PC-3 (cell line): ENCODE results near the gene IL13. TPM values are rescaled to one million over a fixed set of nuclear protein-coding genes. Genes with fewer than 3 reads are reported as not detected.

Experiments used
- ATAC-seq: fragments of 200-7000 bp; cut with Tn5 transposase; 2 replicates; pipeline ENCODE4 v1.9.1; 2020; ENCODE audit warnings: mild to moderate bottlenecking, moderate library complexity
- BruUV-seq: library from RNA; stranded (reverse); fragments of 400-500 nt; replicated peaks from 2 replicates; lab custom pipeline; 2021; lab: Mats Ljungman, UMichigan
- CTCF ChIA-PET: fragments of 300-600 bp; sonication (Branson Sonifier 250); formaldehyde crosslinking; loops from one replicate; lab custom pipeline; 2022; ENCODE audit warnings: antibody characterized with exemption; lab: Charles Lee
- POLR2A ChIA-PET: fragments of 300-600 bp; sonication (Branson Sonifier 250); formaldehyde crosslinking; loops from one replicate; lab custom pipeline; 2022; ENCODE audit warnings: antibody characterized with exemption; ENCODE audit not compliant: unreplicated experiment; lab: Charles Lee
- DNase-seq: peaks from one replicate; pipeline ENCODE4 v3.0.0-alpha.2; 2015
- H2AFZ ChIP-seq: fragments of 300-600 bp; sonication (generic); 2 replicates; pipeline ENCODE4 v1.6.0; 2016; ENCODE audit warnings: antibody characterized with exemption, low read length
- H3F3A ChIP-seq: fragments of 300-600 bp; sonication (generic); one replicate; pipeline ENCODE4 v1.6.0; 2017; ENCODE audit warnings: antibody characterized with exemption, low read length, control low read depth, mild to moderate bottlenecking; ENCODE audit not compliant: unreplicated experiment
- H3K27ac ChIP-seq: fragments of 300-600 bp; sonication (generic); 2 replicates; pipeline ENCODE4 v1.5.1; 2016; ENCODE audit warnings: mild to moderate bottlenecking, low read length
- H3K27me3 ChIP-seq: fragments of 300-600 bp; sonication (generic); 2 replicates; pipeline ENCODE4 v1.6.1; 2016; ENCODE audit warnings: low read length, mixed read lengths
- H3K36me3 ChIP-seq: fragments of 300-600 bp; sonication (generic); 2 replicates; pipeline ENCODE4 v1.6.1; 2016; ENCODE audit warnings: low read depth, mixed run types, low read length, mixed read lengths
- H3K4me1 ChIP-seq: fragments of 300-600 bp; sonication (generic); 2 replicates; pipeline ENCODE4 v1.5.1; 2016; ENCODE audit warnings: low read length; ENCODE audit not compliant: insufficient read depth
- H3K4me2 ChIP-seq: fragments of 300-600 bp; sonication (generic); 2 replicates; pipeline ENCODE4 v1.6.0; 2016; ENCODE audit warnings: low read length
- H3K4me3 ChIP-seq: fragments of 300-600 bp; sonication (generic); 2 replicates; pipeline ENCODE4 v1.5.1; 2016; ENCODE audit warnings: mild to moderate bottlenecking, low read length, mixed read lengths
- H3K79me2 ChIP-seq: fragments of 300-600 bp; sonication (generic); 2 replicates; pipeline ENCODE4 v1.6.1; 2017; ENCODE audit warnings: low read length, mixed read lengths
- H3K9ac ChIP-seq: fragments of 300-600 bp; sonication (generic); 2 replicates; pipeline ENCODE4 v1.6.0; 2016; ENCODE audit warnings: mild to moderate bottlenecking, low read length
- H3K9me2 ChIP-seq: fragments of 300-600 bp; sonication (generic); replicated peaks from 2 replicates; pipeline ENCODE4 v1.6.1; 2016; ENCODE audit warnings: mixed run types, low read length, mixed read lengths
- H3K9me3 ChIP-seq: fragments of 300-600 bp; sonication (generic); 2 replicates; pipeline ENCODE4 v1.6.1; 2016; ENCODE audit warnings: low read length, mixed read lengths
- H4K20me1 ChIP-seq: fragments of 300-600 bp; sonication (generic); 2 replicates; pipeline ENCODE4 v1.6.1; 2016; ENCODE audit warnings: low read length, mixed read lengths
- CTCF ChIP-seq: fragments of 300-600 bp; sonication (generic); conservative IDR thresholded peaks from 2 replicates; pipeline ENCODE4 v1.5.1; 2017; ENCODE audit warnings: antibody characterized with exemption, low read depth, mild to moderate bottlenecking, low read length
- EZH2 ChIP-seq: fragments of 300-600 bp; sonication (generic); IDR thresholded peaks from one replicate; pipeline ENCODE4 v1.6.1; 2017; ENCODE audit warnings: antibody characterized with exemption, mild to moderate bottlenecking, low read length; ENCODE audit not compliant: unreplicated experiment
- EZH2phosphoT487 ChIP-seq: fragments of 300-600 bp; sonication (generic); IDR thresholded peaks from 2 replicates; pipeline ENCODE4 v1.6.1; 2018; ENCODE audit warnings: mild to moderate bottlenecking, antibody characterized with exemption, low read length, borderline replicate concordance
- intact Hi-C: fragments of 100-400 bp; cut with micrococcal nuclease; formaldehyde crosslinking; loops from 2 replicates; pipeline ENCODE4 v1.9.0; 2023
- total RNA-seq: library from RNA; depleted of rRNA; stranded (reverse); fragments of >200 nt; gene quantifications from 2 replicates; pipeline ENCODE4 v1.2.3, GENCODE V29; 2014

The IL13 gene
- total RNA-seq, 1 experiment from 2014 or later = not detected

- H3K4me1 ChIP-seq = peaks cover 36% of the 10 kb centered on the region
- no peak overlapping the region for H3K27ac ChIP-seq
- no peaks in the 10 kb centered on the region for H3K79me2 ChIP-seq
- no peak overlapping the region for H3K4me2 ChIP-seq
- DNase-seq (no peak), ATAC-seq (no peak)
- no peak overlapping the region for H2AFZ ChIP-seq
- H4K20me1 ChIP-seq = no peaks in the 10 kb centered on the region
- H3K9ac ChIP-seq = no peak overlapping the region
- ChIA-PET CTCF (interaction anchor here (0.7 kb wide), 1 partner anchor 137 kb away, joined by 4 read pairs; no protein-coding TSS in a partner anchor), POLR2A (no interaction called here)
- TF ChIP-seq EZH2 (no peak), EZH2phosphoT487 (no peak), CTCF (no peak)
- no peak overlapping the region for H3K4me3 ChIP-seq
- no peaks in the 10 kb centered on the region for H3K9me3 ChIP-seq
- H3K27me3 ChIP-seq = no peaks in the 10 kb centered on the region
- BruUV-seq = no TSS peak
- H3K36me3 ChIP-seq = no peaks in the 10 kb centered on the region
- intact Hi-C loops = no loop called here
- H3K9me2 ChIP-seq = no peaks in the 10 kb centered on the region
- H3F3A ChIP-seq = no peaks in the 10 kb centered on the region
Observed at GRCh38 chr5:132679166-132679565, 21.2 kb downstream of the IL13 start.

GRCh38 chr5:132679717-132680380, 21.9 kb downstream of the IL13 start:
- POLR2A ChIA-PET = no interaction called here
- TF ChIP-seq EZH2phosphoT487 = no peak
- TF ChIP-seq CTCF = no peak
- no peak for TF ChIP-seq EZH2
- ATAC-seq = no peak

GRCh38 chr5:132680780-132681475, 23.0 kb downstream of the IL13 start:
- CTCF ChIA-PET = no interaction called here
- intact Hi-C loops = no loop called here
- no peaks in the 10 kb centered on the region for H3K9me3 ChIP-seq

More at GRCh38 chr5:132679717-132680380, 21.9 kb downstream of the IL13 start:
- BruUV-seq = no TSS peak
- no peak for DNase-seq
- CTCF ChIA-PET = interaction anchor here (0.7 kb wide), 1 partner anchor 138 kb away, joined by 4 read pairs; no protein-coding TSS in a partner anchor
- Histone ChIP-seq H2AFZ (no peak overlapping the region), H3K36me3 (no peaks in the 10 kb centered on the region), H3K27me3 (no peaks in the 10 kb centered on the region), H3F3A (no peaks in the 10 kb centered on the region), H3K27ac (no peak overlapping the region), H3K79me2 (no peaks in the 10 kb centered on the region), H3K9me3 (no peaks in the 10 kb centered on the region), H4K20me1 (no peaks in the 10 kb centered on the region), H3K4me2 (no peak overlapping the region), H3K9me2 (no peaks in the 10 kb centered on the region), H3K4me3 (no peak overlapping the region), H3K9ac (no peak overlapping the region), H3K4me1 (peaks cover 31% of the 10 kb centered on the region)
- intact Hi-C loops = no loop called here

More at GRCh38 chr5:132680780-132681475, 23.0 kb downstream of the IL13 start:
- H3K4me3 ChIP-seq = no peak overlapping the region
- no peak overlapping the region for H3K4me2 ChIP-seq
- no TSS peak for BruUV-seq
- no peaks in the 10 kb centered on the region for H3K36me3 ChIP-seq
- H4K20me1 ChIP-seq = no peaks in the 10 kb centered on the region
- no peak for TF ChIP-seq EZH2phosphoT487
- TF ChIP-seq EZH2 = no peak
- no peak for TF ChIP-seq CTCF
- DNase-seq (no peak), ATAC-seq (no peak)
- POLR2A ChIA-PET = no interaction called here
- no peaks in the 10 kb centered on the region for H3F3A ChIP-seq
- H3K4me1 ChIP-seq = peaks cover 21% of the 10 kb centered on the region
- H3K9ac ChIP-seq = no peak overlapping the region
- no peaks in the 10 kb centered on the region for H3K79me2 ChIP-seq
- H3K9me2 ChIP-seq = no peaks in the 10 kb centered on the region
- no peak overlapping the region for H3K27ac ChIP-seq
- H3K27me3 ChIP-seq = no peaks in the 10 kb centered on the region
- no peak overlapping the region for H2AFZ ChIP-seq
